Nephron (organoid): Measurements from ENCODE around the gene HTT-AS.

ENCODE experiments used
- H3K27ac Mint-ChIP-seq, 3 experiments: 2 replicates each; pipeline ENCODE4 v1.8.0; 2020; ENCODE audit warnings: mixed read lengths in 3 of 3, mild to moderate bottlenecking in 2 of 3, moderate library complexity in 1 of 3
- H3K27me3 Mint-ChIP-seq: 2 replicates; pipeline ENCODE4 v1.8.0; 2021; ENCODE audit warnings: low read depth, mild to moderate bottlenecking, moderate library complexity, mixed read lengths
- H3K36me3 Mint-ChIP-seq: 2 replicates; pipeline ENCODE4 v1.8.0; 2020; ENCODE audit warnings: low read depth, mixed read lengths
- H3K4me1 Mint-ChIP-seq: 2 replicates; pipeline ENCODE4 v1.8.0; 2020; ENCODE audit warnings: mixed read lengths
- H3K4me3 Mint-ChIP-seq, 3 experiments: 2 replicates each; pipeline ENCODE4 v1.8.0; 2020; ENCODE audit warnings: mild to moderate bottlenecking in 3 of 3, mixed read lengths in 3 of 3, moderate library complexity in 2 of 3
- H3K9me3 Mint-ChIP-seq: 2 replicates; pipeline ENCODE4 v1.8.0; 2020; ENCODE audit warnings: mixed read lengths
- CTCF ChIP-seq, 3 experiments: fragments of 200-600 bp; sonication (generic); IDR thresholded peaks; one replicate each; pipeline ENCODE4 v1.5.0; 2021; ENCODE audit warnings: antibody characterized with exemption in 3 of 3; ENCODE audit not compliant: unreplicated experiment in 3 of 3

HTT-AS gene

DNA sequence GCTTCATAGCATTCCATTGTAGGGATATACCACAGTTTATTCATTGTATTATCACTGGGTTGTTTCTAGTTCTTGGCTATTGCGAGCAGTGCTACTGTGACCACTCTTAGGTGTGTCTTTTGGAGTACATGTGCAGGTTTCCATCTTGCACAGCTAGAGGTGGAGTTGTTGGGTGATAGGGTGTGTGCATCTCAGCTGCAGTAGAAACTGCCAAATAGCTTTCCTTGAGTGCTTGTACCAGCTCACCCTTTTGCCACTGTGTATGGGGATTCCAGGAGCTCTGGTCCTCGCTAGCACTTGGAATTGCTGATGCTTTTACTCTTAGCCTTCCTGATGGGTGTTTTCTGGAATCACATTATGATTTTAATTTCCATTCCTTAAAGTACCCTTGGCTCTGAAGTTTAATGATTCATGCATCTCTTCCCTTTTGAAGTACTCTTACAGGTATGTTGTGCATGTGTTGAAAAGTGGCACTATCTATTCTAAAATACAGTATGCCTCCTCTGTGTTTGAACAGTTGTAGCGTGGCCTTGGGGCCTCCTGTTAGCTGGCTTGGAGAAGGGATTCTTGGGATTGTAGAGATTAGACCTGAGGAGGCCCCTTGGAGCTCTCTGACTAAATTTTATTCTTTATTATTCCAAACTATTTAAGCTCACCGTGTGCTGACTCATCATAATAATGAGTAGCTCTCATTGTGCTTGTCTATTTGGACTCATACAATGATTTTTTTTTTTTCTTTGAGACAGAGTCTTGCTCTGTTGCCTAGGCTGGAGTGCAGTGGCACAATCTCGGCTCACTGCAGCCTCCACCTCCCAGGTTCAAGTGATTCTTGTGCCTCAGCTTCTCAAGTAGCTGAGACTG lies 38.5 kb upstream of the HTT-AS start:
- no peak overlapping the region for H3K4me3 Mint-ChIP-seq
- H3K27ac Mint-ChIP-seq = no peak overlapping the region
- H3K27me3 Mint-ChIP-seq = no peaks in the 10 kb centered on the region
- no peaks in the 10 kb centered on the region for H3K4me1 Mint-ChIP-seq
- H3K9me3 Mint-ChIP-seq = no peaks in the 10 kb centered on the region
- no peak for TF ChIP-seq CTCF (IDR thresholded peaks at IDR 0.05; ENCODE audit: unreplicated experiment in 3 of 3)
- peaks cover 85% of the 10 kb centered on the region for H3K36me3 Mint-ChIP-seq

DNA sequence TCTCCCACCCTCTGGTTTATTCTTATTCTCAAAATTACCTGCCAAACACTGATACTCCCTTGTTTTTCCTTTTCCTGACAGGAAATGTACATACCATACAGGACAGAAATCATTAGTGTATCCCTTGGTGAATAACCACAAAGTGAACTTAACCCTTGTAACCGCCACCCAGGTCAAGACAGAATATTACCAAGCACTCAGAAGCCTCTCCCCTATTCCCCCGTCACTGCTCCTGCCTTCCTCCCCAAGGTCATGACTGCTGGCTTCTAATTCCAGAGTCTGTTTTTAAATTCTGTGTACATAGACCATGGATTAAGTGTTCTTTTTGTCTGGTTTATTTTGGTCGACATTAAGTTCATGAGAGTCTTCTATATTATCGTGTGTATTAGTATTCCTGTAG lies 37.9 kb upstream of the HTT-AS start:
- Mint-ChIP-seq H3K4me1 (no peaks in the 10 kb centered on the region), H3K27me3 (no peaks in the 10 kb centered on the region), H3K4me3 (no peak overlapping the region), H3K27ac (no peak overlapping the region), H3K9me3 (no peaks in the 10 kb centered on the region), H3K36me3 (peaks cover 82% of the 10 kb centered on the region)
- no peak for TF ChIP-seq CTCF (IDR thresholded peaks at IDR 0.05; ENCODE audit: unreplicated experiment in 3 of 3)

GRCh38 chr4:3111461-3111860 lies 37.1 kb upstream of the HTT-AS start:
- no peak overlapping the region for H3K4me3 Mint-ChIP-seq
- H3K27me3 Mint-ChIP-seq = no peaks in the 10 kb centered on the region
- H3K36me3 Mint-ChIP-seq = peaks cover 85% of the 10 kb centered on the region
- TF ChIP-seq CTCF (IDR thresholded peaks at IDR 0.05; ENCODE audit: unreplicated experiment in 3 of 3) = no peak
- H3K27ac Mint-ChIP-seq = no peak overlapping the region
- no peaks in the 10 kb centered on the region for H3K9me3 Mint-ChIP-seq
- H3K4me1 Mint-ChIP-seq = no peaks in the 10 kb centered on the region

DNA sequence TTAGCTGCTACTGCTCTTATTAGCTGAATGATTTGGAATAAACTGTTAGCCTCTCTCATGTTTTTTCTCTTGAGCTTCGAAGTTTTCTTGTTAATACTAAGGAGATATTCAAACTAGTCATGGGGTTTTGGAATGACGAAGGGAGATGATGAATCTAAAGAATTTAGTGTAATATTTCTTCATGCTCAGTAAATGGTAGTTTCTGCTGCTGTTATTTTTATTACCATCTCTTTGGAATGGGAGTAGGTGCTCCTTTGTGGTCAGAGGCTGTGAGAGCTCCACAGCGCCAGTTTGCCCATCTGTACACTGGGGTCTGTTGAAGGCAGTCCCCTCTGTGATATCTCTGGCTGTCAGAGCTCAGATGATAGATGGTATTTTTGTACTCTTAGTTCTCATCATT lies 33.9 kb upstream of the HTT-AS start:
- H3K27me3 Mint-ChIP-seq = no peaks in the 10 kb centered on the region
- H3K4me1 Mint-ChIP-seq = no peaks in the 10 kb centered on the region
- no peak overlapping the region for H3K27ac Mint-ChIP-seq
- peaks cover 69% of the 10 kb centered on the region for H3K36me3 Mint-ChIP-seq
- no peak for TF ChIP-seq CTCF (IDR thresholded peaks at IDR 0.05; ENCODE audit: unreplicated experiment in 3 of 3)
- H3K9me3 Mint-ChIP-seq = no peaks in the 10 kb centered on the region
- H3K4me3 Mint-ChIP-seq = no peak overlapping the region

GRCh38 chr4:3107691-3108121 lies 33.4 kb upstream of the HTT-AS start:
- Mint-ChIP-seq H3K27me3 (no peaks in the 10 kb centered on the region), H3K27ac (no peak overlapping the region), H3K9me3 (no peaks in the 10 kb centered on the region), H3K4me1 (no peaks in the 10 kb centered on the region), H3K36me3 (peaks cover 67% of the 10 kb centered on the region), H3K4me3 (no peak overlapping the region)
- no peak for TF ChIP-seq CTCF (IDR thresholded peaks at IDR 0.05; ENCODE audit: unreplicated experiment in 3 of 3)

DNA sequence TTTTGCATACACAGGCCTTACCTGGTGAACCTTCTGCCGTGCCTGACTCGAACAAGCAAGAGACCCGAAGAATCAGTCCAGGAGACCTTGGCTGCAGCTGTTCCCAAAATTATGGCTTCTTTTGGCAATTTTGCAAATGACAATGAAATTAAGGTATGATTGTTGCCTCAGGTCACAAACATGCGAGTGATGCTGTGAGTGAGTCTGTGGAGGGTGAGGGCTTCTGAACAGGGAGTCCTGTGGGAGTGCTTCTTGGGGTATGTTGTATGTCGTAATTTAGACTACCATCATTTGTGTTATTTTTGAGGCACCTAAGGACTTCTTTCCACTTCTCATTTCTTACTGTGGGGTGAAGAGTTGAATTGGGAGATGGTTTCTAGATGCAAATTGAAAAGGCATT lies 32.9 kb upstream of the HTT-AS start:
- Mint-ChIP-seq H3K9me3 (no peaks in the 10 kb centered on the region), H3K4me1 (no peaks in the 10 kb centered on the region)

More for the DNA sequence above, 32.9 kb upstream of the HTT-AS start:
- Mint-ChIP-seq H3K4me3 (no peak overlapping the region), H3K36me3 (peaks cover 66% of the 10 kb centered on the region), H3K27ac (no peak overlapping the region), H3K27me3 (no peaks in the 10 kb centered on the region)
- no peak for TF ChIP-seq CTCF (IDR thresholded peaks at IDR 0.05; ENCODE audit: unreplicated experiment in 3 of 3)
